Smooth muscle cell (in vitro differentiated cells): ENCODE data around the gene RCVRN. TPM values are rescaled to one million over a fixed set of nuclear protein-coding genes. Genes with fewer than 3 reads are reported as not detected.

Experiments
- DNase-seq: peaks from one replicate; lab custom pipeline; 2025; ENCODE audit not compliant: unreplicated experiment; lab: John Stamatoyannopoulos, UW
- H2AFZ ChIP-seq: fragments of 200-600 bp; sonication (generic); 2 replicates; pipeline ENCODE4 v1.6.0; 2016; ENCODE audit warnings: antibody characterized with exemption, low read depth, mild to moderate bottlenecking
- H3F3A ChIP-seq: fragments of 200-600 bp; sonication (generic); 2 replicates; pipeline ENCODE4 v1.6.0; 2017; ENCODE audit warnings: antibody characterized with exemption, low read depth
- H3K27ac ChIP-seq: fragments of 200-600 bp; sonication (generic); 2 replicates; pipeline ENCODE4 v1.5.1; 2016; ENCODE audit warnings: low read depth, mild to moderate bottlenecking
- H3K27me3 ChIP-seq: fragments of 200-600 bp; sonication (generic); 2 replicates; pipeline ENCODE4 v1.6.1; 2016; ENCODE audit warnings: low read depth, mild to moderate bottlenecking
- H3K36me3 ChIP-seq: fragments of 200-600 bp; sonication (generic); 2 replicates; pipeline ENCODE4 v1.5.1; 2016; ENCODE audit warnings: low read depth
- H3K4me1 ChIP-seq: fragments of 200-600 bp; sonication (generic); 2 replicates; pipeline ENCODE4 v1.5.1; 2016; ENCODE audit warnings: low read depth
- H3K4me2 ChIP-seq: fragments of 200-600 bp; sonication (generic); 2 replicates; pipeline ENCODE4 v1.6.0; 2016; ENCODE audit warnings: mild to moderate bottlenecking
- H3K4me3 ChIP-seq: fragments of 200-600 bp; sonication (generic); 2 replicates; pipeline ENCODE4 v1.5.1; 2016; ENCODE audit warnings: mild to moderate bottlenecking
- H3K79me2 ChIP-seq: fragments of 200-600 bp; sonication (generic); 2 replicates; pipeline ENCODE4 v1.6.0; 2016; ENCODE audit warnings: low read depth, mild to moderate bottlenecking
- H3K9ac ChIP-seq: fragments of 200-600 bp; sonication (generic); 2 replicates; pipeline ENCODE4 v1.6.0; 2016; ENCODE audit warnings: low read depth
- H3K9me3 ChIP-seq: fragments of 200-600 bp; sonication (generic); replicated peaks from 2 replicates; pipeline ENCODE4 v1.5.1; 2016; ENCODE audit warnings: low read depth
- H4K20me1 ChIP-seq: fragments of 200-600 bp; sonication (generic); 2 replicates; pipeline ENCODE4 v1.6.0; 2016; ENCODE audit warnings: low read depth
- WGBS: methylation state at CpG from one replicate; pipeline ENCODE4 v1.1.7; 2016; ENCODE audit warnings: low lambda C conversion rate; 5-methylcytosine and 5-hydroxymethylcytosine counted together
- polyA plus RNA-seq: library from polyadenylated mRNA; unstranded; fragments of >200 nt; fragmentation: Nextera tagmentation; extraction: Ambion mirVana; gene quantifications from 2 replicates; pipeline ENCODE4 v1.2.1, GENCODE V29; 2016
- total RNA-seq: library from RNA; depleted of rRNA; stranded (reverse); fragments of >200 nt; gene quantifications from 2 replicates; pipeline ENCODE4 v1.2.3, GENCODE V29; 2014
- TF ChIP-seq, protein P1 (sequence below): fragments of 200-600 bp; sonication (generic); IDR thresholded peaks from 2 replicates; pipeline ENCODE4 v1.5.1; 2017; ENCODE audit warnings: borderline replicate concordance, mild to moderate bottlenecking, antibody characterized with exemption; ENCODE audit not compliant: insufficient read depth, poor library complexity, severe bottlenecking

Gene RCVRN
- total RNA-seq (2.2 and 4.0 TPM in 2 replicates), polyA plus RNA-seq (3.2 and 3.7 TPM in 2 replicates)

DNA sequence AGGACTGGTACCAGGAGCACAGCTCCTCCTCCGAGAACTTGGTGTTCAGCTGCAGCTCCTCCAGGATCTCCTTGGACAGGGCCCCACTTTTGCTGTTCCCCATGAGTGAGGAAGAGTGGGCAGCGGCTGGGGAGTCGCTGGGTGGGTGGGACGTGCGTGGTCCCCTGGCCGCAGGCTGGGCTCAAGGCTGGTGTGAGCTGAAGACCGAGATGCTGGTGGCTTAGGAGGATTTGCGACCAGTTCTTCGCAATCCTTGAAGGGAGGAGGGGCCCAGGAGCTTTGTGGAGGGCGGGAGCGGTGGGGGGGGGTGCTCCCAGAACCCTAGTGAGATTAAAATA, at the start of gene RCVRN:
RCVRN (minus strand) TSS at position 194 of the 338 bp plus-strand sequence; CDS start at position 103, 91 bp downstream.
- Histone ChIP-seq H3K4me2 (no peak within 1 kb of the TSS), H2AFZ (no peak within 1 kb of the TSS), H3K9ac (no peak within 1 kb of the TSS), H3K79me2 (no peaks in the 10 kb centered on the region), H4K20me1 (no peaks in the 10 kb centered on the region), H3K4me1 (peaks cover 21% of the 10 kb centered on the region), H3K27me3 (no peaks in the 10 kb centered on the region), H3K36me3 (no peaks in the 10 kb centered on the region), H3K27ac (no peak within 1 kb of the TSS), H3K9me3 (no peaks in the 10 kb centered on the region), H3F3A (no peaks in the 10 kb centered on the region), H3K4me3 (no peak within 1 kb of the TSS)
- WGBS = 98% methylated on average over 9 of the region's 11 CpGs
- TF ChIP-seq, protein P1, sequence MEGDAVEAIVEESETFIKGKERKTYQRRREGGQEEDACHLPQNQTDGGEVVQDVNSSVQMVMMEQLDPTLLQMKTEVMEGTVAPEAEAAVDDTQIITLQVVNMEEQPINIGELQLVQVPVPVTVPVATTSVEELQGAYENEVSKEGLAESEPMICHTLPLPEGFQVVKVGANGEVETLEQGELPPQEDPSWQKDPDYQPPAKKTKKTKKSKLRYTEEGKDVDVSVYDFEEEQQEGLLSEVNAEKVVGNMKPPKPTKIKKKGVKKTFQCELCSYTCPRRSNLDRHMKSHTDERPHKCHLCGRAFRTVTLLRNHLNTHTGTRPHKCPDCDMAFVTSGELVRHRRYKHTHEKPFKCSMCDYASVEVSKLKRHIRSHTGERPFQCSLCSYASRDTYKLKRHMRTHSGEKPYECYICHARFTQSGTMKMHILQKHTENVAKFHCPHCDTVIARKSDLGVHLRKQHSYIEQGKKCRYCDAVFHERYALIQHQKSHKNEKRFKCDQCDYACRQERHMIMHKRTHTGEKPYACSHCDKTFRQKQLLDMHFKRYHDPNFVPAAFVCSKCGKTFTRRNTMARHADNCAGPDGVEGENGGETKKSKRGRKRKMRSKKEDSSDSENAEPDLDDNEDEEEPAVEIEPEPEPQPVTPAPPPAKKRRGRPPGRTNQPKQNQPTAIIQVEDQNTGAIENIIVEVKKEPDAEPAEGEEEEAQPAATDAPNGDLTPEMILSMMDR = no peak
- no peak for DNase-seq

DNA sequence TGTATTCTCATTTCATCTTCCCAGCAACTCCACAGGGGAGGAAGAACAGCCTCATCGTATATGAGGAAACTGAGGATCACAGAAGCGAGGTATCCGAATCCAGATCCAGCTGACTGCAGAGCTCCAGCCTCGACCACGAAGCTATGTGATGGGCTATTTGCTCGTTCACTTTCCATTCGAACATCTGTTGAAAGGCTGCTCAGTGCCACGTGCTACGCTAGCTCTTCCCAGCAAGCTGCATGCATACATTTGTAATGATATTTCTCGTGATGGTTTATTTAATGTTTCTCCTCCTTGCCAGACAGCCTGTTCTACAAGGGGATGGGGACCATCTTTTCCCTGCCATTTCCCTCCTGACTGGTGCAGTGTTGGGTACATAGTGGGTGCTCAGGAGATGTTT, 48.4 kb upstream of the RCVRN start:
- no peaks in the 10 kb centered on the region for H3K4me1 ChIP-seq
- H3K9ac ChIP-seq = no peak overlapping the region
- 96% methylated on average over 10 of the region's 10 CpGs for WGBS
- no peaks in the 10 kb centered on the region for H3F3A ChIP-seq
- no peak overlapping the region for H3K4me3 ChIP-seq
- H3K27me3 ChIP-seq = no peaks in the 10 kb centered on the region
- no peak overlapping the region for H3K27ac ChIP-seq
- no peak overlapping the region for H2AFZ ChIP-seq
- no peaks in the 10 kb centered on the region for H3K9me3 ChIP-seq
- H3K36me3 ChIP-seq = no peaks in the 10 kb centered on the region
- no peak overlapping the region for H3K4me2 ChIP-seq
- peaks cover 99% of the 10 kb centered on the region for H4K20me1 ChIP-seq
- DNase-seq = no peak
- TF ChIP-seq, protein P1 = no peak
- H3K79me2 ChIP-seq = peaks cover 9% of the 10 kb centered on the region

DNA sequence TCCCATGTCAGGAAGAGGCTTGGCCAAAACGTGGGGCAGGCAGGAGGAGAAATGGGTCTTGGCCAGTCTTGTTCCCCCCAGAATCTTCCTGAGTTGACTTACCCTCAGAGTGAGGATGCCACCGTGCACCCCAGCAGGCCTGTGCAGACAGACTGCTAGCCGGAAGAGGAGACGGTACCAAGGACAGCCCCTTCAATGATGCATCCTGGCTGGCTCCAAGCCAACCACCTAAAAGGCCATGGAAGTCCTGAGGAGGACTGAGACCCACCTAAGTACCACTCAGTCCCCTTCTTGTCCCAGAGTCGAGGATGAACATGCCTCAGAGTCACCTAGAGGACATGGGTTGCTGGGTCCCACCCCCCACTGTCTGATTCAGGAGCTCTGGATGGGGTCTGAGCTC, 46.7 kb upstream of the RCVRN start:
- Histone ChIP-seq H3K27ac (no peak overlapping the region), H2AFZ (no peak overlapping the region), H3K4me1 (no peaks in the 10 kb centered on the region), H3K9me3 (no peaks in the 10 kb centered on the region), H3K36me3 (no peaks in the 10 kb centered on the region), H3K4me2 (no peak overlapping the region), H3F3A (no peaks in the 10 kb centered on the region), H3K27me3 (no peaks in the 10 kb centered on the region), H3K9ac (no peak overlapping the region), H4K20me1 (peaks cover 99% of the 10 kb centered on the region), H3K79me2 (peaks cover 9% of the 10 kb centered on the region), H3K4me3 (no peak overlapping the region)
- 91% methylated on average over 5 of the region's 5 CpGs for WGBS
- TF ChIP-seq, protein P1 = no peak
- no peak for DNase-seq

GRCh38 chr17:9948928-9949327, 43.9 kb upstream of the RCVRN start:
- DNase-seq = no peak
- no peak overlapping the region for H3K9ac ChIP-seq

More at GRCh38 chr17:9948928-9949327, 43.9 kb upstream of the RCVRN start:
- Histone ChIP-seq H3K4me2 (no peak overlapping the region), H3F3A (no peaks in the 10 kb centered on the region), H3K27me3 (no peaks in the 10 kb centered on the region), H3K9me3 (no peaks in the 10 kb centered on the region), H4K20me1 (peaks cover 97% of the 10 kb centered on the region), H3K27ac (no peak overlapping the region), H3K4me3 (no peak overlapping the region), H2AFZ (no peak overlapping the region), H3K79me2 (peaks cover 5% of the 10 kb centered on the region), H3K36me3 (no peaks in the 10 kb centered on the region), H3K4me1 (no peaks in the 10 kb centered on the region)
- 95% methylated on average over 10 of the region's 10 CpGs for WGBS
- TF ChIP-seq, protein P1 = no peak
